Colonic mucosa (tissue), 4 donors: ENCODE measurements around the gene NEMP2. TPM values are rescaled to one million over a fixed set of nuclear protein-coding genes. Genes with fewer than 3 reads are reported as not detected.

Source experiments
- DNase-seq: peaks from one replicate; pipeline ENCODE4 v3.0.0-alpha.2; 2020
- H3K27ac ChIP-seq: fragments of 200-600 bp; one replicate; pipeline ENCODE4 v1.8.0; 2021
- H3K27me3 ChIP-seq: fragments of 200-600 bp; one replicate; pipeline ENCODE4 v1.8.0; 2021
- H3K36me3 ChIP-seq: fragments of 200-600 bp; one replicate; pipeline ENCODE4 v1.8.0; 2021
- H3K4me1 ChIP-seq: fragments of 200-600 bp; one replicate; pipeline ENCODE4 v1.8.0; 2021; ENCODE audit warnings: mild to moderate bottlenecking
- H3K4me3 ChIP-seq: fragments of 200-600 bp; one replicate; pipeline ENCODE4 v1.8.0; 2021
- H3K9ac ChIP-seq, 2 donors: one replicate each; pipeline ENCODE4 v1.7.0; 2013; ENCODE audit warnings: control low read depth in 2 of 2, low read depth in 2 of 2, low read length in 2 of 2
- H3K9me3 ChIP-seq: fragments of 200-600 bp; one replicate; pipeline ENCODE4 v1.8.0; 2021
- CTCF ChIP-seq: fragments of 200-600 bp; IDR thresholded peaks from one replicate; pipeline ENCODE4 v1.8.0; 2022; ENCODE audit warnings: antibody characterized with exemption, mild to moderate bottlenecking
- intact Hi-C: fragments of 100-400 bp; cut with DNase I; formaldehyde crosslinking; loops from one replicate; pipeline ENCODE4 v1.14.1; 2022
- total RNA-seq, 2 donors: library from RNA; stranded (reverse); fragmentation: NEBNext Ultra II Directional in 1 of 2; extraction: Animal tissue kit (Norgen Biotek cat#: 25700) in 1 of 2; gene quantifications; one replicate each; pipeline ENCODE4 v1.2.1, GENCODE V29; 2021
- donor health status: healthy.
- donor health status: DM: no; HTN: no; CAD: no.
- donor health status: DM: no; HTN: no; CAD: no.

The NEMP2 gene
- total RNA-seq, 2 donors from 2014 or later: 3.6 to 5.1 TPM

GRCh38 chr2:190579915-190580846, 45.7 kb upstream of the NEMP2 start:
- intact Hi-C loops: no loop called here
- no peak for TF ChIP-seq CTCF
- Histone ChIP-seq H3K36me3 (no peaks in the 10 kb centered on the region), H3K4me3 (no peak overlapping the region), H3K27me3 (no peaks in the 10 kb centered on the region), H3K9ac (no peak overlapping the region), H3K9me3 (no peaks in the 10 kb centered on the region), H3K4me1 (peaks cover 14% of the 10 kb centered on the region), H3K27ac (peak overlapping the region; percentile 66)
- DNase-seq: no peak

GRCh38 chr2:190579058-190579410, 44.5 kb upstream of the NEMP2 start:
- peak overlapping the region in 1 of 2 donors; percentile 29 for H3K9ac ChIP-seq
- H3K27me3 ChIP-seq: no peaks in the 10 kb centered on the region
- H3K36me3 ChIP-seq: no peaks in the 10 kb centered on the region
- H3K4me3 ChIP-seq: no peak overlapping the region
- peaks cover 14% of the 10 kb centered on the region for H3K4me1 ChIP-seq
- intact Hi-C loops: no loop called here
- no peaks in the 10 kb centered on the region for H3K9me3 ChIP-seq
- no peak for DNase-seq
- TF ChIP-seq CTCF: no peak
- H3K27ac ChIP-seq: peak overlapping the region; percentile 66

DNA sequence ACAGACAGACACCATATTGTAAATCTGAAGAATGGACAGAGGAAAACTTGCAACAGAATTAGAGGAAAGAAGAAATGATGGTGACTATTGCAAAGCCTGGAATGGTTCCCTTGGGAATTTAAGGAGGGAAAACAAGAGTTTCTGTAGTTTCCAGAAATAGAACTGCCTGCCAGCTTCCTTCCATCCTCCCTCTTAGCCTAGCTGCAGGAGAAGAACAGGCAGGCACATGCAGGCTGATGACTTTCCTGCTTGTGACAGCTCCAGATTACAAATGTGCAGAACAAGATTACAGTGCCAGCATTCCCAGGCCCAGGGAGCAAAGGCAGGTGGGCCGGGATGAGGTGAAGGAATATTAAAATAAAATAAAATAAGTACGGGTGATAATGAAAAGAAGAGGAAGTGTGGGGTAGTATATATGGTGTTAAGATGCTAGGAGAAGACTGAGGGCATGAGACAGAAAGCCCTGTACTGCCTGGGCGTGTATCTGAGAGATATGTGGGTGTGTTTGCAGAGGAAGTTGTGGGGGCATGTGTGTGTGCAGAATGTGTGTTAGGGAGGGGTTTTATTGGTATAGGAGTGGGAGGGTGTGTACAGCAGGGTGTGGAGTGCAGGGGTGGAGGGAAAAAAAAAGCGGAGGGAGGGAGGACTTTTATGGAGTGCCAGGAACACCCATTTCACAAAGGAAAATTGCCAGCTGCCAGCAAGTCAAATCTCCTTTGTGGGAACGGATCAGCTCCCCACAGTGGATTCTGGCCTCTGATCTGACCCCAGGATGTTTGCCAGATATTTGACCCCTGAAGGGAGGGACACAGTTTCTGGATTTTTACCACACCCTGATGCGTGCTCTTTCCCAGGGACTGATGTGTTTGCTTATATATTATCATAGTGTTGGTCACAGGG, 43.9 kb upstream of the NEMP2 start:
- intact Hi-C loops: no loop called here
- H3K27me3 ChIP-seq: no peaks in the 10 kb centered on the region
- no peaks in the 10 kb centered on the region for H3K9me3 ChIP-seq
- H3K4me3 ChIP-seq: no peak overlapping the region
- H3K4me1 ChIP-seq: peaks cover 14% of the 10 kb centered on the region
- peak overlapping the region in 1 of 2 donors; percentile 48 for H3K9ac ChIP-seq
- no peak for TF ChIP-seq CTCF
- peak; percentile 86 for DNase-seq
- H3K27ac ChIP-seq: peak overlapping the region; percentile 66
- no peaks in the 10 kb centered on the region for H3K36me3 ChIP-seq

- Histone ChIP-seq H3K9me3 (no peaks in the 10 kb centered on the region), H3K27ac (peak overlapping the region; percentile 14), H3K36me3 (no peaks in the 10 kb centered on the region), H3K4me1 (peaks cover 14% of the 10 kb centered on the region), H3K9ac (peak overlapping the region in 1 of 2 donors; percentile 44), H3K27me3 (no peaks in the 10 kb centered on the region), H3K4me3 (no peak overlapping the region)
- intact Hi-C loops: no loop called here
- no peak for DNase-seq
- no peak for TF ChIP-seq CTCF
Observed at GRCh38 chr2:190576573-190576972, 42.1 kb upstream of the NEMP2 start.

DNA sequence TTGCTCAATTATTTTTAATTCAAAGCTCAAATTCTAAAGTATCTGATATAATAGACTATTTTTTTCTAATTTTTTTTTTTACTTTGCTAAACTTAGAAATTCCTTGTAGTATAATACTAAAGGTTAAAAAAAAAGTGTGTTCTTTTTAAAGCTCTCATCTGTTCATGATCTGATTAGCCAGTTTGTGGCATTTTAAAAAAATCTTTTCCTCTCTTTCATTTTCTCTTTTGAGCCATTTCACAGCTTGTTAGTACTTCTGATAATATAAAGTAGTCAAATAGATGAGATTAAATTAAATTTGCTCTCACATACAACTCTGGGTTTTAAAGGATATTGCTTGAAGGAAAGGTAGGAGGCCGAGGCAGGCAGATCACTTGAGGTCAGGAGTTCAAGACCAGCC, 40.7 kb upstream of the NEMP2 start:
- Histone ChIP-seq H3K27me3 (no peaks in the 10 kb centered on the region), H3K9ac (no peak overlapping the region), H3K9me3 (no peaks in the 10 kb centered on the region), H3K27ac (no peak overlapping the region), H3K4me1 (peaks cover 14% of the 10 kb centered on the region), H3K36me3 (no peaks in the 10 kb centered on the region), H3K4me3 (no peak overlapping the region)
- no peak for DNase-seq
- TF ChIP-seq CTCF: no peak
- intact Hi-C loops: no loop called here
